GM23338 (cell line): ENCODE results near the gene AKNA. TPM values are rescaled to one million over a fixed set of nuclear protein-coding genes. Genes with fewer than 3 reads are reported as not detected.

Source experiments
- ATAC-seq: fragments of 200-7000 bp; cut with Tn5 transposase; 3 replicates; pipeline ENCODE4 v1.9.1; 2020
- DNase-seq: peaks from one replicate; pipeline ENCODE4 v3.0.0-alpha.2; 2015; ENCODE audit warnings: low spot score
- H2AFZ ChIP-seq: fragments of 200-600 bp; sonication (generic); 2 replicates; pipeline ENCODE4 v1.8.0; 2016; ENCODE audit warnings: antibody characterized with exemption, mild to moderate bottlenecking, moderate library complexity
- H3F3A ChIP-seq: fragments of 200-600 bp; sonication (generic); replicated peaks from 2 replicates; pipeline ENCODE4 v1.8.0; 2017; ENCODE audit warnings: antibody characterized with exemption, mixed run types, low read depth
- H3K27ac ChIP-seq: fragments of 200-600 bp; sonication (generic); 2 replicates; pipeline ENCODE4 v1.6.1; 2016; ENCODE audit warnings: low read depth
- H3K27me3 ChIP-seq: fragments of 200-600 bp; sonication (generic); 2 replicates; pipeline ENCODE4 v1.8.0; 2016; ENCODE audit warnings: mild to moderate bottlenecking, mixed run types, moderate library complexity; ENCODE audit not compliant: insufficient read depth
- H3K36me3 ChIP-seq: fragments of 200-600 bp; sonication (generic); 2 replicates; pipeline ENCODE4 v1.8.0; 2016; ENCODE audit warnings: mild to moderate bottlenecking; ENCODE audit not compliant: insufficient read depth
- H3K4me1 ChIP-seq: fragments of 200-600 bp; sonication (generic); 2 replicates; pipeline ENCODE4 v1.8.0; 2016; ENCODE audit warnings: mild to moderate bottlenecking, moderate library complexity; ENCODE audit not compliant: insufficient read depth
- H3K4me2 ChIP-seq: fragments of 200-600 bp; sonication (generic); 2 replicates; pipeline ENCODE4 v1.7.1; 2017; ENCODE audit warnings: mixed run types
- H3K4me3 ChIP-seq: fragments of 200-600 bp; sonication (generic); 2 replicates; pipeline ENCODE4 v1.6.1; 2016; ENCODE audit warnings: mixed run types
- H3K79me2 ChIP-seq: fragments of 200-600 bp; sonication (generic); replicated peaks from 2 replicates; pipeline ENCODE4 v1.8.0; 2017; ENCODE audit warnings: mild to moderate bottlenecking; ENCODE audit not compliant: insufficient read depth
- H3K9me2 ChIP-seq: fragments of 200-600 bp; sonication (generic); 2 replicates; pipeline ENCODE4 v1.8.0; 2017; ENCODE audit not compliant: insufficient read depth
- H4K20me1 ChIP-seq: fragments of 200-600 bp; sonication (generic); replicated peaks from 2 replicates; pipeline ENCODE4 v1.8.0; 2017; ENCODE audit warnings: mild to moderate bottlenecking; ENCODE audit not compliant: insufficient read depth
- H3K27ac Mint-ChIP-seq: 2 replicates; pipeline ENCODE4 v1.8.0; 2020; ENCODE audit warnings: inconsistent platforms, mild to moderate bottlenecking, moderate library complexity, mixed read lengths
- H3K27me3 Mint-ChIP-seq: 3 replicates; pipeline ENCODE4 v1.8.0; 2022; ENCODE audit warnings: low read depth, mild to moderate bottlenecking, moderate library complexity, mixed read lengths, inconsistent platforms; ENCODE audit not compliant: insufficient read depth, poor library complexity
- H3K36me3 Mint-ChIP-seq: 3 replicates; pipeline ENCODE4 v1.8.0; 2021; ENCODE audit warnings: low read depth, mild to moderate bottlenecking, inconsistent platforms, moderate library complexity, mixed read lengths
- H3K4me1 Mint-ChIP-seq: 3 replicates; pipeline ENCODE4 v1.8.0; 2020; ENCODE audit warnings: mild to moderate bottlenecking, inconsistent platforms, mixed read lengths
- H3K4me3 Mint-ChIP-seq: 3 replicates; pipeline ENCODE4 v1.8.0; 2021; ENCODE audit warnings: moderate library complexity, mild to moderate bottlenecking, inconsistent platforms, mixed read lengths
- H3K9me3 Mint-ChIP-seq: 3 replicates; pipeline ENCODE4 v1.8.0; 2020; ENCODE audit warnings: moderate library complexity, mild to moderate bottlenecking, inconsistent platforms, mixed read lengths
- CREB1 ChIP-seq: fragments of 250-450 bp; sonication (Bioruptor Pico); IDR thresholded peaks from 2 replicates; pipeline ENCODE4 v1.5.0; 2020; ENCODE audit warnings: low read depth, mild to moderate bottlenecking, moderate library complexity
- EZH2phosphoT487 ChIP-seq: fragments of 200-600 bp; sonication (generic); IDR thresholded peaks from one replicate; pipeline ENCODE4 v1.8.1; 2018; ENCODE audit warnings: antibody characterized with exemption; ENCODE audit not compliant: unreplicated experiment
- JUNB ChIP-seq: IDR thresholded peaks from one replicate; pipeline ENCODE4 v1.6.1; 2016; ENCODE audit warnings: antibody characterized with exemption; ENCODE audit not compliant: unreplicated experiment
- NANOG ChIP-seq: IDR thresholded peaks from 2 replicates; pipeline ENCODE4 v1.6.1; 2016; ENCODE audit warnings: antibody characterized with exemption, borderline replicate concordance
- POLR2AphosphoS5 ChIP-seq: IDR thresholded peaks from 2 replicates; pipeline ENCODE4 v1.6.1; 2016; ENCODE audit warnings: antibody characterized with exemption, low read depth
- REST ChIP-seq: IDR thresholded peaks from one replicate; pipeline ENCODE4 v1.6.1; 2018; ENCODE audit warnings: antibody characterized with exemption; ENCODE audit not compliant: unreplicated experiment
- STAT1 ChIP-seq: IDR thresholded peaks from one replicate; pipeline ENCODE4 v1.6.1; 2016; ENCODE audit warnings: antibody characterized with exemption; ENCODE audit not compliant: unreplicated experiment
- ZNF114 ChIP-seq: fragments of 250-450 bp; sonication (Bioruptor Pico); IDR thresholded peaks from 2 replicates; pipeline ENCODE4 v1.5.0; 2020; ENCODE audit warnings: mild to moderate bottlenecking, moderate library complexity
- ZNF331 ChIP-seq: fragments of 250-450 bp; sonication (Bioruptor Pico); IDR thresholded peaks from 2 replicates; pipeline ENCODE4 v1.5.0; 2020; ENCODE audit warnings: low read depth, mild to moderate bottlenecking, moderate library complexity
- polyA plus RNA-seq: library from polyadenylated mRNA; unstranded; fragments of >200 nt; fragmentation: Nextera tagmentation; extraction: Ambion mirVana; gene quantifications from 2 replicates; pipeline ENCODE4 v1.2.1, GENCODE V29; 2016
- total RNA-seq: library from RNA; depleted of rRNA; stranded (reverse); fragments of >200 nt; shearing (Covaris generic); gene quantifications from 2 replicates; pipeline ENCODE4 v1.2.3, GENCODE V29; 2014
- TF ChIP-seq, protein P1 (sequence below): fragments of 250-450 bp; sonication (Bioruptor Pico); IDR thresholded peaks from 2 replicates; pipeline ENCODE4 v1.5.0; 2020; ENCODE audit warnings: mild to moderate bottlenecking, moderate library complexity
- TF ChIP-seq, protein P2 (sequence below), 2 experiments: fragments of 200-600 bp in 1 of 2; sonication (generic) in 1 of 2; conservative IDR thresholded peaks; 2 replicates each; pipeline versions ENCODE4 v1.5.1 to v1.6.1; 2016 to 2017; ENCODE audit warnings: antibody characterized with exemption in 2 of 2, low read depth in 2 of 2, mild to moderate bottlenecking in 2 of 2, moderate library complexity in 1 of 2

Gene AKNA
- total and polyA plus RNA-seq, 2 experiments from 2014 or later = 9.0 to 28.1 TPM

DNA sequence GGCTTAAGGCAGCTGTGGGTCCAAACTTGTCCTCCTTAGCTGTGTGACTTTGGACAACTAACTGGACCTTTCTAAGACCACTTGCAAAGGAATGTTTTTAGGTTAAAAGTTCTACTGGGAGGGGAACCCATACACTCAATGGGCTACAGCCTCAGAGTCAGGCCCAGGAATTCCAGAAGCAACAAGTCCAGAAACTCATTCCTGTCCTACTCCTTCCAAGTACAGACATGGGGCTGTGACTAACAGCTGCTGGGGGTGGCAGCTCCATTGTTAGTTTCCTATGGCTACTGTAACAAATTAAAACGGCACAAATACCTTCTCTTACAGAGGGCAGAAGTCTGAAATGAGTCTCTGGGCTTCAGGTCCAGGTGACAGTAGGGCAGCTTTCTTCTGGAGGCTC lies 12.4 kb upstream of the AKNA start:
- H3K4me1 ChIP-seq = peaks cover 18% of the 10 kb centered on the region; the same call in 1 of the 2 replicates
- no peak overlapping the region for H3K4me2 ChIP-seq
- H3K4me1 Mint-ChIP-seq = peaks cover 28% of the 10 kb centered on the region
- no peak overlapping the region for H3K4me3 ChIP-seq
- H3K36me3 ChIP-seq = no peaks in the 10 kb centered on the region
- no peaks in the 10 kb centered on the region; the same call in 1 of the 2 replicates for H3K79me2 ChIP-seq
- H3K36me3 Mint-ChIP-seq = peaks cover 11% of the 10 kb centered on the region; the same call in 1 of the 3 replicates
- TF ChIP-seq CREB1 (CRISPR knock-in tag) = no peak
- TF ChIP-seq POLR2AphosphoS5 = no peak
- no peak for TF ChIP-seq STAT1
- TF ChIP-seq REST = no peak
- no peak for TF ChIP-seq NANOG
- TF ChIP-seq EZH2phosphoT487 = no peak
- no peak for TF ChIP-seq JUNB
- no peak for TF ChIP-seq ZNF331
- no peak for TF ChIP-seq ZNF114 (CRISPR knock-in tag)
- TF ChIP-seq, protein P1, sequence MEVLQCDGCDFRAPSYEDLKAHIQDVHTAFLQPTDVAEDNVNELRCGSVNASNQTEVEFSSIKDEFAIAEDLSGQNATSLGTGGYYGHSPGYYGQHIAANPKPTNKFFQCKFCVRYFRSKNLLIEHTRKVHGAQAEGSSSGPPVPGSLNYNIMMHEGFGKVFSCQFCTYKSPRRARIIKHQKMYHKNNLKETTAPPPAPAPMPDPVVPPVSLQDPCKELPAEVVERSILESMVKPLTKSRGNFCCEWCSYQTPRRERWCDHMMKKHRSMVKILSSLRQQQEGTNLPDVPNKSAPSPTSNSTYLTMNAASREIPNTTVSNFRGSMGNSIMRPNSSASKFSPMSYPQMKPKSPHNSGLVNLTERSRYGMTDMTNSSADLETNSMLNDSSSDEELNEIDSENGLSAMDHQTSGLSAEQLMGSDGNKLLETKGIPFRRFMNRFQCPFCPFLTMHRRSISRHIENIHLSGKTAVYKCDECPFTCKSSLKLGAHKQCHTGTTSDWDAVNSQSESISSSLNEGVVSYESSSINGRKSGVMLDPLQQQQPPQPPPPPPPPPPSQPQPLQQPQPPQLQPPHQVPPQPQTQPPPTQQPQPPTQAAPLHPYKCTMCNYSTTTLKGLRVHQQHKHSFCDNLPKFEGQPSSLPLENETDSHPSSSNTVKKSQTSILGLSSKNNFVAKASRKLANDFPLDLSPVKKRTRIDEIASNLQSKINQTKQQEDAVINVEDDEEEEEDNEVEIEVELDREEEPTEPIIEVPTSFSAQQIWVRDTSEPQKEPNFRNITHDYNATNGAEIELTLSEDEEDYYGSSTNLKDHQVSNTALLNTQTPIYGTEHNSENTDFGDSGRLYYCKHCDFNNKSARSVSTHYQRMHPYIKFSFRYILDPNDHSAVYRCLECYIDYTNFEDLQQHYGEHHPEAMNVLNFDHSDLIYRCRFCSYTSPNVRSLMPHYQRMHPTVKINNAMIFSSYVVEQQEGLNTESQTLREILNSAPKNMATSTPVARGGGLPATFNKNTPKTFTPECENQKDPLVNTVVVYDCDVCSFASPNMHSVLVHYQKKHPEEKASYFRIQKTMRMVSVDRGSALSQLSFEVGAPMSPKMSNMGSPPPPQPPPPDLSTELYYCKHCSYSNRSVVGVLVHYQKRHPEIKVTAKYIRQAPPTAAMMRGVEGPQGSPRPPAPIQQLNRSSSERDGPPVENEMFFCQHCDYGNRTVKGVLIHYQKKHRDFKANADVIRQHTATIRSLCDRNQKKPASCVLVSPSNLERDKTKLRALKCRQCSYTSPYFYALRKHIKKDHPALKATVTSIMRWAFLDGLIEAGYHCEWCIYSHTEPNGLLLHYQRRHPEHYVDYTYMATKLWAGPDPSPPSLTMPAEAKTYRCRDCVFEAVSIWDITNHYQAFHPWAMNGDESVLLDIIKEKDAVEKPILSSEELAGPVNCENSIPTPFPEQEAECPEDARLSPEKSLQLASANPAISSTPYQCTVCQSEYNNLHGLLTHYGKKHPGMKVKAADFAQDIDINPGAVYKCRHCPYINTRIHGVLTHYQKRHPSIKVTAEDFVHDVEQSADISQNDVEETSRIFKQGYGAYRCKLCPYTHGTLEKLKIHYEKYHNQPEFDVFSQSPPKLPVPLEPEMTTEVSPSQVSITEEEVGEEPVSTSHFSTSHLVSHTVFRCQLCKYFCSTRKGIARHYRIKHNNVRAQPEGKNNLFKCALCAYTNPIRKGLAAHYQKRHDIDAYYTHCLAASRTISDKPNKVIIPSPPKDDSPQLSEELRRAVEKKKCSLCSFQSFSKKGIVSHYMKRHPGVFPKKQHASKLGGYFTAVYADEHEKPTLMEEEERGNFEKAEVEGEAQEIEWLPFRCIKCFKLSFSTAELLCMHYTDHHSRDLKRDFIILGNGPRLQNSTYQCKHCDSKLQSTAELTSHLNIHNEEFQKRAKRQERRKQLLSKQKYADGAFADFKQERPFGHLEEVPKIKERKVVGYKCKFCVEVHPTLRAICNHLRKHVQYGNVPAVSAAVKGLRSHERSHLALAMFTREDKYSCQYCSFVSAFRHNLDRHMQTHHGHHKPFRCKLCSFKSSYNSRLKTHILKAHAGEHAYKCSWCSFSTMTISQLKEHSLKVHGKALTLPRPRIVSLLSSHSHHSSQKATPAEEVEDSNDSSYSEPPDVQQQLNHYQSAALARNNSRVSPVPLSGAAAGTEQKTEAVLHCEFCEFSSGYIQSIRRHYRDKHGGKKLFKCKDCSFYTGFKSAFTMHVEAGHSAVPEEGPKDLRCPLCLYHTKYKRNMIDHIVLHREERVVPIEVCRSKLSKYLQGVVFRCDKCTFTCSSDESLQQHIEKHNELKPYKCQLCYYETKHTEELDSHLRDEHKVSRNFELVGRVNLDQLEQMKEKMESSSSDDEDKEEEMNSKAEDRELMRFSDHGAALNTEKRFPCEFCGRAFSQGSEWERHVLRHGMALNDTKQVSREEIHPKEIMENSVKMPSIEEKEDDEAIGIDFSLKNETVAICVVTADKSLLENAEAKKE (CRISPR knock-in tag) = no peak
- TF ChIP-seq, protein P2, sequence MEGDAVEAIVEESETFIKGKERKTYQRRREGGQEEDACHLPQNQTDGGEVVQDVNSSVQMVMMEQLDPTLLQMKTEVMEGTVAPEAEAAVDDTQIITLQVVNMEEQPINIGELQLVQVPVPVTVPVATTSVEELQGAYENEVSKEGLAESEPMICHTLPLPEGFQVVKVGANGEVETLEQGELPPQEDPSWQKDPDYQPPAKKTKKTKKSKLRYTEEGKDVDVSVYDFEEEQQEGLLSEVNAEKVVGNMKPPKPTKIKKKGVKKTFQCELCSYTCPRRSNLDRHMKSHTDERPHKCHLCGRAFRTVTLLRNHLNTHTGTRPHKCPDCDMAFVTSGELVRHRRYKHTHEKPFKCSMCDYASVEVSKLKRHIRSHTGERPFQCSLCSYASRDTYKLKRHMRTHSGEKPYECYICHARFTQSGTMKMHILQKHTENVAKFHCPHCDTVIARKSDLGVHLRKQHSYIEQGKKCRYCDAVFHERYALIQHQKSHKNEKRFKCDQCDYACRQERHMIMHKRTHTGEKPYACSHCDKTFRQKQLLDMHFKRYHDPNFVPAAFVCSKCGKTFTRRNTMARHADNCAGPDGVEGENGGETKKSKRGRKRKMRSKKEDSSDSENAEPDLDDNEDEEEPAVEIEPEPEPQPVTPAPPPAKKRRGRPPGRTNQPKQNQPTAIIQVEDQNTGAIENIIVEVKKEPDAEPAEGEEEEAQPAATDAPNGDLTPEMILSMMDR (conservative IDR thresholded peaks at IDR 0.05; ENCODE audit: low read depth in 2 of 2) = no peak
- no peaks in the 10 kb centered on the region for H3K9me2 ChIP-seq
- peaks cover 14% of the 10 kb centered on the region for H3K27me3 Mint-ChIP-seq
- no peaks in the 10 kb centered on the region for H3K27me3 ChIP-seq
- no peak for ATAC-seq
- DNase-seq = no peak
- H3K4me3 Mint-ChIP-seq = no peak overlapping the region
- H3K9me3 Mint-ChIP-seq = no peaks in the 10 kb centered on the region
- H3K27ac ChIP-seq = no peak overlapping the region
- no peaks in the 10 kb centered on the region for H4K20me1 ChIP-seq
- H3F3A ChIP-seq = peaks cover 15% of the 10 kb centered on the region
- H2AFZ ChIP-seq = no peak overlapping the region
- no peak overlapping the region for H3K27ac Mint-ChIP-seq
